COLO668 (cell line): ENCODE data around the gene FOCAD.

ENCODE experiments used
- DNase-seq: peaks from one replicate; lab custom pipeline; 2025; ENCODE audit not compliant: unreplicated experiment; lab: John Stamatoyannopoulos, UW

Gene FOCAD

GRCh38 chr9:20865347-20865746, 181.3 kb downstream of the FOCAD start:
- DNase-seq, result no peak

- DNase-seq, result no peak
Observed at GRCh38 chr9:20870115-20870514, 186.1 kb downstream of the FOCAD start.

GRCh38 chr9:20872340-20872977, 188.4 kb downstream of the FOCAD start:
- no peak for DNase-seq

- no peak for DNase-seq
Observed at GRCh38 chr9:20873240-20873865, 189.3 kb downstream of the FOCAD start.

GRCh38 chr9:20880271-20880670, 196.2 kb downstream of the FOCAD start:
- DNase-seq, result no peak

GRCh38 chr9:20880675-20881074, 196.6 kb downstream of the FOCAD start:
- DNase-seq, result no peak

- peak; percentile 52 for DNase-seq
Observed at GRCh38 chr9:20884985-20885593, 201.0 kb downstream of the FOCAD start.

- no peak for DNase-seq
Observed at GRCh38 chr9:20898885-20899554, 215.0 kb downstream of the FOCAD start.

GRCh38 chr9:20903212-20903611, 219.2 kb downstream of the FOCAD start:
- no peak for DNase-seq

- no peak for DNase-seq
Observed at GRCh38 chr9:20904995-20905394, 220.9 kb downstream of the FOCAD start.

- DNase-seq, result no peak
Observed at GRCh38 chr9:20906326-20906725, 222.3 kb downstream of the FOCAD start.

GRCh38 chr9:20908461-20908860, 224.4 kb downstream of the FOCAD start:
- no peak for DNase-seq

GRCh38 chr9:20914556-20914955, 230.5 kb downstream of the FOCAD start:
- no peak for DNase-seq

- no peak for DNase-seq
Observed at GRCh38 chr9:20921362-20921761, 237.3 kb downstream of the FOCAD start.

GRCh38 chr9:20925256-20926045, 241.4 kb downstream of the FOCAD start:
- no peak for DNase-seq

GRCh38 chr9:20929276-20929675, 245.2 kb downstream of the FOCAD start:
- DNase-seq, result no peak

- no peak for DNase-seq
Observed at GRCh38 chr9:20930836-20931235, 246.8 kb downstream of the FOCAD start.

GRCh38 chr9:20940447-20941173, 256.6 kb downstream of the FOCAD start:
- DNase-seq, result no peak

GRCh38 chr9:20941174-20941690, 257.2 kb downstream of the FOCAD start:
- peak; percentile 74 for DNase-seq

GRCh38 chr9:20944507-20944906, 260.4 kb downstream of the FOCAD start:
- DNase-seq, result no peak
